Keratinocyte (primary cell): Measurements from ENCODE around the gene PRR14L.
"Not testable (repeated sequence)": the region's sequence is repeated elsewhere in the genome, so short reads cannot be mapped to it uniquely, and the experiment has no call there.

Experiments
- CTCF ChIP-seq, 3 experiments: IDR thresholded peaks in 1 of 3; conservative IDR thresholded peaks in 1 of 3; optimal IDR thresholded peaks in 1 of 3; 2 replicates in 2 of 3; 3 replicates in 1 of 3; pipeline versions ENCODE3 to v1.5.1; 2011; ENCODE audit warnings: low read length in 3 of 3, mild to moderate bottlenecking in 3 of 3, moderate library complexity in 2 of 3, control low read depth in 1 of 3, inconsistent platforms in 1 of 3; ENCODE audit not compliant: insufficient read depth in 2 of 3; ENCODE audit errors: extremely low read depth in 1 of 3
- EZH2 ChIP-seq: IDR thresholded peaks from one replicate; pipeline ENCODE4 v1.6.1; 2012; ENCODE audit warnings: inconsistent platforms, mild to moderate bottlenecking, low read length, moderate library complexity

- TF ChIP-seq EZH2; CTCF (optimal IDR thresholded peaks at IDR 0.05 in 1 of 3, IDR thresholded peaks at IDR 0.05 in 1 of 3, conservative IDR thresholded peaks at IDR 0.05 in 1 of 3; ENCODE audit: extremely low read depth in 1 of 3, insufficient read depth in 2 of 3, low read length in 3 of 3): not testable (repeated sequence)
Measured at GRCh38 chr22:31668849-31669248, 81.1 kb downstream of the PRR14L start.
